H9 (cell line): ENCODE measurements around the gene BMPER. TPM values are rescaled to one million over a fixed set of nuclear protein-coding genes. Genes with fewer than 3 reads are reported as not detected.

ENCODE experiments used
- DNase-seq: peaks from one replicate; pipeline ENCODE4 v3.0.0-alpha.2; 2017
- H2AFZ ChIP-seq: one replicate; pipeline ENCODE4 v1.6.1; 2013; ENCODE audit warnings: mild to moderate bottlenecking, low read length, control low read depth, moderate library complexity
- H2AK5ac ChIP-seq: 2 replicates; pipeline ENCODE4 v1.6.1; 2013; ENCODE audit warnings: low read length, control low read depth, mixed read lengths; ENCODE audit not compliant: insufficient read length
- H2BK120ac ChIP-seq: one replicate; pipeline ENCODE4 v1.6.1; 2013; ENCODE audit warnings: low read depth, mild to moderate bottlenecking, low read length, control low read depth, inconsistent platforms; ENCODE audit not compliant: poor library complexity, severe bottlenecking
- H2BK12ac ChIP-seq: 2 replicates; pipeline ENCODE4 v1.6.1; 2013; ENCODE audit warnings: low read length, control low read depth, mixed read lengths, low read depth; ENCODE audit not compliant: insufficient read length
- H2BK15ac ChIP-seq: 2 replicates; pipeline ENCODE4 v1.6.1; 2013; ENCODE audit warnings: low read depth, low read length, control low read depth
- H2BK20ac ChIP-seq: one replicate; pipeline ENCODE4 v1.6.1; 2013; ENCODE audit warnings: low read depth, mild to moderate bottlenecking, low read length, control low read depth, inconsistent platforms; ENCODE audit not compliant: poor library complexity, severe bottlenecking
- H2BK5ac ChIP-seq: 2 replicates; pipeline ENCODE4 v1.6.1; 2013; ENCODE audit warnings: low read length, control low read depth, mixed read lengths; ENCODE audit not compliant: insufficient read length
- H3K14ac ChIP-seq: 2 replicates; pipeline ENCODE4 v1.6.1; 2013; ENCODE audit warnings: low read length, control low read depth; ENCODE audit not compliant: insufficient read depth
- H3K18ac ChIP-seq: 2 replicates; pipeline ENCODE4 v1.6.1; 2013; ENCODE audit warnings: low read depth, mild to moderate bottlenecking, mixed read lengths, low read length, control low read depth; ENCODE audit not compliant: insufficient read length
- H3K23ac ChIP-seq: 2 replicates; pipeline ENCODE4 v1.6.1; 2013; ENCODE audit warnings: low read length, control low read depth, mixed read lengths, low read depth; ENCODE audit not compliant: insufficient read length
- H3K23me2 ChIP-seq: 2 replicates; pipeline ENCODE4 v1.6.1; 2013; ENCODE audit warnings: low read depth, mild to moderate bottlenecking, mixed read lengths, low read length, control low read depth; ENCODE audit not compliant: insufficient read length, poor library complexity, severe bottlenecking
- H3K27ac ChIP-seq: 2 replicates; pipeline ENCODE4 v1.5.1; 2013; ENCODE audit warnings: low read length, control low read depth, mixed read lengths, low read depth; ENCODE audit not compliant: insufficient read length
- H3K27me3 ChIP-seq: 2 replicates; pipeline ENCODE4 v1.6.1; 2013; ENCODE audit warnings: low read length, control low read depth, inconsistent platforms; ENCODE audit not compliant: insufficient read depth
- H3K4ac ChIP-seq: 2 replicates; pipeline ENCODE4 v1.6.1; 2013; ENCODE audit warnings: low read depth, mild to moderate bottlenecking, control low read depth, inconsistent platforms, low read length, moderate library complexity
- H3K4me1 ChIP-seq: 2 replicates; pipeline ENCODE4 v1.6.1; 2013; ENCODE audit warnings: low read length, control low read depth, inconsistent platforms; ENCODE audit not compliant: insufficient read depth
- H3K4me2 ChIP-seq: 2 replicates; pipeline ENCODE4 v1.6.1; 2013; ENCODE audit warnings: low read length, control low read depth, mixed read lengths; ENCODE audit not compliant: insufficient read length, insufficient read depth
- H3K56ac ChIP-seq: 2 replicates; pipeline ENCODE4 v1.6.1; 2013; ENCODE audit warnings: low read depth, mild to moderate bottlenecking, mixed read lengths, low read length, control low read depth; ENCODE audit not compliant: insufficient read length
- H3K79me1 ChIP-seq: 2 replicates; pipeline ENCODE4 v1.6.1; 2013; ENCODE audit warnings: low read depth, mild to moderate bottlenecking, moderate library complexity, low read length, control low read depth, inconsistent platforms; ENCODE audit not compliant: insufficient read depth, poor library complexity, severe bottlenecking
- H3K79me2 ChIP-seq: 2 replicates; pipeline ENCODE4 v1.6.1; 2013; ENCODE audit warnings: low read length, control low read depth, inconsistent platforms; ENCODE audit not compliant: insufficient read depth
- H3K9ac ChIP-seq: 2 replicates; pipeline ENCODE4 v1.6.1; 2013; ENCODE audit warnings: low read length, control low read depth, mixed read lengths; ENCODE audit not compliant: insufficient read length; ENCODE audit errors: extremely low read depth
- H3K9me3 ChIP-seq: one replicate; pipeline ENCODE4 v1.6.1; 2013; ENCODE audit warnings: low read depth, low read length, inconsistent platforms; ENCODE audit not compliant: control insufficient read depth
- H3T11ph ChIP-seq: one replicate; pipeline ENCODE4 v1.6.1; 2013; ENCODE audit warnings: mild to moderate bottlenecking, low read length, control low read depth, inconsistent platforms
- H4K20me1 ChIP-seq: one replicate; pipeline ENCODE4 v1.6.1; 2013; ENCODE audit not compliant: control insufficient read depth, insufficient read length, insufficient read depth
- H4K5ac ChIP-seq: 2 replicates; pipeline ENCODE4 v1.6.1; 2013; ENCODE audit warnings: low read depth, mild to moderate bottlenecking, mixed read lengths, low read length, control low read depth; ENCODE audit not compliant: insufficient read length
- H4K8ac ChIP-seq: replicated peaks from 2 replicates; pipeline ENCODE4 v1.6.1; 2013; ENCODE audit warnings: low read length, control low read depth, mixed read lengths, low read depth; ENCODE audit not compliant: insufficient read length
- H4K91ac ChIP-seq: 2 replicates; pipeline ENCODE4 v1.6.1; 2013; ENCODE audit warnings: low read depth, mild to moderate bottlenecking, moderate library complexity, mixed read lengths, low read length, control low read depth; ENCODE audit not compliant: insufficient read length
- H3K27ac Mint-ChIP-seq, 3 experiments: 2 replicates in 2 of 3; 3 replicates in 1 of 3; pipeline ENCODE4 v1.8.0; 2020 to 2021; ENCODE audit warnings: mixed read lengths in 3 of 3, mild to moderate bottlenecking in 1 of 3, moderate library complexity in 1 of 3
- H3K27me3 Mint-ChIP-seq: 2 replicates; pipeline ENCODE4 v1.8.0; 2021; ENCODE audit warnings: low read depth, mild to moderate bottlenecking, moderate library complexity, mixed read lengths
- H3K36me3 Mint-ChIP-seq, 3 experiments: 2 replicates in 2 of 3; 3 replicates in 1 of 3; pipeline ENCODE4 v1.8.0; 2020 to 2021; ENCODE audit warnings: low read depth in 3 of 3, mixed read lengths in 3 of 3; ENCODE audit not compliant: insufficient read depth in 1 of 3
- H3K4me1 Mint-ChIP-seq, 2 experiments: 2 replicates each; pipeline ENCODE4 v1.8.0; 2020; ENCODE audit warnings: mixed read lengths in 2 of 2
- H3K4me3 Mint-ChIP-seq, 2 experiments: 2 replicates in 1 of 2; 3 replicates in 1 of 2; pipeline ENCODE4 v1.8.0; 2020 to 2021; ENCODE audit warnings: mild to moderate bottlenecking in 2 of 2, mixed read lengths in 2 of 2, moderate library complexity in 1 of 2
- H3K9me3 Mint-ChIP-seq, 2 experiments: 2 replicates in 1 of 2; 3 replicates in 1 of 2; pipeline ENCODE4 v1.8.0; 2020; ENCODE audit warnings: mild to moderate bottlenecking in 2 of 2, mixed read lengths in 2 of 2, moderate library complexity in 1 of 2
- total RNA-seq: library from RNA; stranded (reverse); gene quantifications from 2 replicates; pipeline ENCODE4 v1.2.1, GENCODE V29; 2021
- TF ChIP-seq, protein P1 (sequence below): fragments of 200-600 bp; sonication (generic); conservative IDR thresholded peaks from 3 replicates; pipeline ENCODE4 v1.8.0; 2021; ENCODE audit warnings: antibody characterized with exemption, mild to moderate bottlenecking

BMPER gene
- total RNA-seq, 1 experiment from 2014 or later, result 0.20 TPM

DNA sequence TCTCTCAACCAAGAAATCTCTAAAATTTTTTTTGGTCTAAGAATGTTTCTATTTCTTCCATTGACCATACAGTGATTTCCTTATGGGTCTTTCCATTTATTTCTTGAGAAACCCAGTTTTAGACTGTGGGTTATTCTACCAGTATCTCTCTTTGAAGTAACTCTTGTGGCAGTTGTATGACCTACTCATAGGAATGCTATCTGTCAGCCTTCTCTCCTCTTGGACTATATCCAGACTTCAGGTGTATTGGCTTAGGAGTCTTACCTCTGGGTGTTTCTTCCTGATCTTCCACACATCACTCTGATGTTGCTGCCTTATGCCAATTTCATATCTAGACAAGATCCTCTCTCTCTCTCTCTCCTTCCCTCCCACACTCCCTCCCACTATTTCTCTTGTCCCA lies 178.1 kb downstream of the BMPER start:
- Histone ChIP-seq H3K4me2 (no peak overlapping the region), H3K56ac (no peak overlapping the region), H3K9ac (no peak overlapping the region), H2BK12ac (no peak overlapping the region), H2BK5ac (no peak overlapping the region), H2AFZ (no peak overlapping the region), H4K5ac (no peak overlapping the region), H3K14ac (no peak overlapping the region), H4K91ac (no peak overlapping the region), H2BK120ac (no peak overlapping the region), H2BK15ac (no peak overlapping the region), H3K23ac (no peak overlapping the region), H3K27ac (no peak overlapping the region), H3T11ph (no peak overlapping the region), H4K20me1 (peaks cover 2% of the 10 kb centered on the region), H4K8ac (no peak overlapping the region), H3K9me3 (no peaks in the 10 kb centered on the region), H3K23me2 (no peaks in the 10 kb centered on the region), H3K4ac (no peak overlapping the region), H3K4me1 (no peaks in the 10 kb centered on the region), H3K79me1 (no peaks in the 10 kb centered on the region), H3K79me2 (no peaks in the 10 kb centered on the region), H2AK5ac (no peak overlapping the region), H2BK20ac (no peak overlapping the region), H3K18ac (no peak overlapping the region), H3K27me3 (no peaks in the 10 kb centered on the region)
- TF ChIP-seq, protein P1, sequence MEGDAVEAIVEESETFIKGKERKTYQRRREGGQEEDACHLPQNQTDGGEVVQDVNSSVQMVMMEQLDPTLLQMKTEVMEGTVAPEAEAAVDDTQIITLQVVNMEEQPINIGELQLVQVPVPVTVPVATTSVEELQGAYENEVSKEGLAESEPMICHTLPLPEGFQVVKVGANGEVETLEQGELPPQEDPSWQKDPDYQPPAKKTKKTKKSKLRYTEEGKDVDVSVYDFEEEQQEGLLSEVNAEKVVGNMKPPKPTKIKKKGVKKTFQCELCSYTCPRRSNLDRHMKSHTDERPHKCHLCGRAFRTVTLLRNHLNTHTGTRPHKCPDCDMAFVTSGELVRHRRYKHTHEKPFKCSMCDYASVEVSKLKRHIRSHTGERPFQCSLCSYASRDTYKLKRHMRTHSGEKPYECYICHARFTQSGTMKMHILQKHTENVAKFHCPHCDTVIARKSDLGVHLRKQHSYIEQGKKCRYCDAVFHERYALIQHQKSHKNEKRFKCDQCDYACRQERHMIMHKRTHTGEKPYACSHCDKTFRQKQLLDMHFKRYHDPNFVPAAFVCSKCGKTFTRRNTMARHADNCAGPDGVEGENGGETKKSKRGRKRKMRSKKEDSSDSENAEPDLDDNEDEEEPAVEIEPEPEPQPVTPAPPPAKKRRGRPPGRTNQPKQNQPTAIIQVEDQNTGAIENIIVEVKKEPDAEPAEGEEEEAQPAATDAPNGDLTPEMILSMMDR, result no peak
- no peaks in the 10 kb centered on the region; the same call in 1 of the 2 replicates for H3K27me3 Mint-ChIP-seq
- H3K36me3 Mint-ChIP-seq, result no peaks in the 10 kb centered on the region
- H3K4me1 Mint-ChIP-seq, result no peaks in the 10 kb centered on the region
- no peak overlapping the region for H3K4me3 Mint-ChIP-seq
- no peak for DNase-seq
- no peaks in the 10 kb centered on the region for H3K9me3 Mint-ChIP-seq
- no peak overlapping the region for H3K27ac Mint-ChIP-seq
